Renal cortex interstitium (tissue), 11 donors: ENCODE data around the gene TNXB. TPM values are rescaled to one million over a fixed set of nuclear protein-coding genes. Genes with fewer than 3 reads are reported as not detected.
"Not testable (repeated sequence)": the region's sequence is repeated elsewhere in the genome, so short reads cannot be mapped to it uniquely, and the experiment has no call there.

Experiments used
- DNase-seq, 11 donors: peaks; one replicate each; pipeline ENCODE4 v3.0.0-alpha.2; 2013; ENCODE audit warnings: low read depth in 9 of 11, low spot score in 4 of 11; ENCODE audit errors: extremely low read depth in 1 of 11
- polyA plus RNA-seq, 3 donors: library from polyadenylated mRNA; unstranded; fragments of 120-200 nt; gene quantifications; one replicate each; pipeline ENCODE4 v1.2.1, GENCODE V29; 2013; ENCODE audit not compliant: insufficient read length in 3 of 3

TNXB gene
- polyA plus RNA-seq, 3 donors = 3.4 to 7.9 (median 6.1) TPM

- not testable (repeated sequence) for DNase-seq
Observed at GRCh38 chr6:32022100-32022499, 87.0 kb downstream of the TNXB start.

GRCh38 chr6:32014547-32014946 lies 94.6 kb downstream of the TNXB start, which contains the start of gene C4B:
Gene C4B, plus strand, starts transcription at chr6:32014795. Its CDS starts 51 bp downstream, at chr6:32014846.
- DNase-seq = not testable (repeated sequence)

- DNase-seq = not testable (repeated sequence)
Observed at GRCh38 chr6:32013738-32014137, 95.4 kb downstream of the TNXB start.

- not testable (repeated sequence) for DNase-seq
Observed at GRCh38 chr6:32012941-32013617, 96.1 kb downstream of the TNXB start.

GRCh38 chr6:32010856-32011530 lies 98.1 kb downstream of the TNXB start:
- not testable (repeated sequence) for DNase-seq

- DNase-seq = not testable (repeated sequence)
Observed at GRCh38 chr6:32009537-32009936, 99.6 kb downstream of the TNXB start.

- not testable (repeated sequence) for DNase-seq
Observed at GRCh38 chr6:32008616-32009015, 100.5 kb downstream of the TNXB start.

GRCh38 chr6:32008037-32008436 lies 101.1 kb downstream of the TNXB start:
- not testable (repeated sequence) for DNase-seq

GRCh38 chr6:32007086-32007485 lies 102.1 kb downstream of the TNXB start:
- DNase-seq = not testable (repeated sequence)

- not testable (repeated sequence) for DNase-seq
Observed at GRCh38 chr6:32005991-32006529, 103.1 kb downstream of the TNXB start.

- not testable (repeated sequence) for DNase-seq
Observed at GRCh38 chr6:32005538-32005880, 103.6 kb downstream of the TNXB start.

- DNase-seq = not testable (repeated sequence)
Observed at GRCh38 chr6:32004864-32005537, 104.1 kb downstream of the TNXB start.

- not testable (repeated sequence) for DNase-seq
Observed at GRCh38 chr6:32004393-32004792, 104.7 kb downstream of the TNXB start.

- DNase-seq = not testable (repeated sequence)
Observed at GRCh38 chr6:32003301-32003700, 105.8 kb downstream of the TNXB start.

- DNase-seq = not testable (repeated sequence)
Observed at GRCh38 chr6:32002546-32003268, 106.4 kb downstream of the TNXB start.

GRCh38 chr6:31996385-31996784 lies 112.8 kb downstream of the TNXB start:
- not testable (repeated sequence) for DNase-seq

GRCh38 chr6:31994421-31994820 lies 114.7 kb downstream of the TNXB start:
- DNase-seq = not testable (repeated sequence)
